H1 (cell line): ENCODE results near the gene YIPF2.

ENCODE experiments used
- CBX5 ChIP-seq: fragments of 300-800, 300-1000 bp; sonication (generic); IDR thresholded peaks from 2 replicates; pipeline ENCODE4 v1.7.1; 2016; ENCODE audit warnings: antibody characterized with exemption, low read length, low read depth
- JUND ChIP-seq: IDR thresholded peaks from 2 replicates; pipeline ENCODE4 v1.6.1; 2011; ENCODE audit warnings: mild to moderate bottlenecking, improper control_type of control experiment, low read length
- POLR2A ChIP-seq, 2 experiments: IDR thresholded peaks; 1 replicate in 1 of 2; 2 replicates in 1 of 2; pipeline ENCODE4 v1.6.1; 2011; ENCODE audit warnings: low read depth in 2 of 2, low read length in 2 of 2, mild to moderate bottlenecking in 2 of 2; ENCODE audit errors: control extremely low read depth in 1 of 2
- RXRA ChIP-seq: IDR thresholded peaks from 2 replicates; pipeline ENCODE4 v1.6.1; 2011; ENCODE audit warnings: low read depth, mild to moderate bottlenecking, low read length, moderate library complexity; ENCODE audit not compliant: insufficient read depth
- SP1 ChIP-seq: IDR thresholded peaks from 2 replicates; pipeline ENCODE4 v1.6.1; 2011; ENCODE audit warnings: low read depth, low read length
- SRF ChIP-seq: IDR thresholded peaks from 2 replicates; pipeline ENCODE4 v1.6.1; 2011; ENCODE audit warnings: mild to moderate bottlenecking, low read depth, low read length, moderate library complexity
- TF ChIP-seq, protein P1 (sequence below): IDR thresholded peaks from 2 replicates; pipeline ENCODE4 v1.6.1; 2012; ENCODE audit warnings: inconsistent platforms
- TF ChIP-seq, protein P2 (sequence below), 3 experiments: IDR thresholded peaks; 1 replicate in 2 of 3; 2 replicates in 1 of 3; pipeline versions ENCODE4 v1.5.1 to v1.6.1; 2011; ENCODE audit warnings: low read length in 3 of 3, mild to moderate bottlenecking in 3 of 3, inconsistent platforms in 2 of 3, low read depth in 1 of 3, moderate library complexity in 1 of 3; ENCODE audit not compliant: insufficient read depth in 1 of 3; ENCODE audit errors: control extremely low read depth in 1 of 3

DNA sequence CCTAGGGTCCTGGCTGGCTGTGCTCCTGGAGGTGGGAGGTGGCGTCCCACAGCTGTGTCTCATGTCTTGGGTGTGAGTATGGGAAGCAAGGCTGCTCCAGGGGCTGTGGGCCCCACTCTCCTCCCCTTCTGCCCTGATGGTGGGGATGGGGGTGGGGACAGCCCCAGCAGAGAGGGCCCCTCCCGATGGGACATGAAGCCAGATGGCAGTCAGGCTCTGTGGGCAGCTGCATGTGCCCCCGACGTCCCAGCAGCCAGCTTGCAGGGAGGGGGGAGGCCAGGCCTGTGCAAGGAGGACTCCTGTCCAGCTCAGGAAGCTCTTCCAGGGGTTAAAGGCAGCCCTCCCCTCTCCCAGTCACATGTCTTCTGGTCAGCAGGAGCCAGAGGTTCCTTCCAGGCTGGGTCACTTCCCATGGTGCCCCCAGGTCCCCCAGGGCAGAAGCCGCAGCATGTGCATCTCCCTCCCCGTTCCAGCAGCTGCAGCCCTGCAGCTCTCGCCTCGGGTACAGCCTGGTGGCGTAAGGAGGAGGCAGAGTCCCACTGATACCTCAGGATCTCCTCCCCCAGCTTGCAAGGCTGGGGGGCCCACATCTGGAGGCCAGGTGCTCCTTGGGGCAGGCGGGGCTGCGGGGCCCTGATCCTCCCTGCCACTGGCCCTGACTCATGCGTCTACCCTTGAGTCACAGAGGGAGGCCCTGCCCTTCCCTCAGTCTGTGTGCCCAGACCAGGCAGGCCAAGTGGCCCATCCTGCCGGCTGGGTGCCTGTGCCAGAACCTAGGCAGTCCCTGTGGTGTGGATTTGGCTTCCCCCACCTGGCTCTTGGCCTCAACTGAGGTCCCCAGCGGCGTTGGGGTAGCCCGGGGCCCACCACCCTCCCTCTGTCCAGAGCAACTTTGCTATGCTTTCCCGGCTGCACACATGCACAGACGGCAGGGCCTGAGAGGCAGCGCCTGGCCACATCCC, 13.0 kb downstream of the YIPF2 start:
- TF ChIP-seq RXRA, result no peak
- TF ChIP-seq JUND, result no peak
- TF ChIP-seq SRF, result no peak
- TF ChIP-seq, protein P1, sequence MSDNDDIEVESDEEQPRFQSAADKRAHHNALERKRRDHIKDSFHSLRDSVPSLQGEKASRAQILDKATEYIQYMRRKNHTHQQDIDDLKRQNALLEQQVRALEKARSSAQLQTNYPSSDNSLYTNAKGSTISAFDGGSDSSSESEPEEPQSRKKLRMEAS, result no peak
- TF ChIP-seq, protein P2, sequence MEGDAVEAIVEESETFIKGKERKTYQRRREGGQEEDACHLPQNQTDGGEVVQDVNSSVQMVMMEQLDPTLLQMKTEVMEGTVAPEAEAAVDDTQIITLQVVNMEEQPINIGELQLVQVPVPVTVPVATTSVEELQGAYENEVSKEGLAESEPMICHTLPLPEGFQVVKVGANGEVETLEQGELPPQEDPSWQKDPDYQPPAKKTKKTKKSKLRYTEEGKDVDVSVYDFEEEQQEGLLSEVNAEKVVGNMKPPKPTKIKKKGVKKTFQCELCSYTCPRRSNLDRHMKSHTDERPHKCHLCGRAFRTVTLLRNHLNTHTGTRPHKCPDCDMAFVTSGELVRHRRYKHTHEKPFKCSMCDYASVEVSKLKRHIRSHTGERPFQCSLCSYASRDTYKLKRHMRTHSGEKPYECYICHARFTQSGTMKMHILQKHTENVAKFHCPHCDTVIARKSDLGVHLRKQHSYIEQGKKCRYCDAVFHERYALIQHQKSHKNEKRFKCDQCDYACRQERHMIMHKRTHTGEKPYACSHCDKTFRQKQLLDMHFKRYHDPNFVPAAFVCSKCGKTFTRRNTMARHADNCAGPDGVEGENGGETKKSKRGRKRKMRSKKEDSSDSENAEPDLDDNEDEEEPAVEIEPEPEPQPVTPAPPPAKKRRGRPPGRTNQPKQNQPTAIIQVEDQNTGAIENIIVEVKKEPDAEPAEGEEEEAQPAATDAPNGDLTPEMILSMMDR (IDR thresholded peaks at IDR 0.05; ENCODE audit: control extremely low read depth in 1 of 3, insufficient read depth in 1 of 3, low read depth in 1 of 3, low read length in 3 of 3), result no peak
- TF ChIP-seq SP1, result no peak
- TF ChIP-seq CBX5, result no peak
- TF ChIP-seq POLR2A (IDR thresholded peaks at IDR 0.05; ENCODE audit: control extremely low read depth in 1 of 2, low read depth in 2 of 2, low read length in 2 of 2), result no peak
